ENCODE results near the gene WNT11. TPM values are rescaled to one million over a fixed set of nuclear protein-coding genes. Genes with fewer than 3 reads are reported as not detected.

Gene WNT11
- total RNA-seq, 4 donors from 2014 or later, result 20.4 to 137 (median 39.1) TPM

- ATAC-seq (ENCODE audit: low FRiP score) (no peak), DNase-seq (ENCODE audit: low spot score) (no peak)
These were observed 22.5 kb upstream of the WNT11 start for GRCh38 chr11:76228875-76229149.

GRCh38 chr11:76228071-76228874 lies 22.0 kb upstream of the WNT11 start:
- ATAC-seq (ENCODE audit: low FRiP score) (no peak), DNase-seq (ENCODE audit: low spot score) (no peak)
- no peak for TF ChIP-seq CTCF (IDR thresholded peaks at IDR 0.05)

More at GRCh38 chr11:76228875-76229149, 22.5 kb upstream of the WNT11 start:
- no peak for TF ChIP-seq CTCF (IDR thresholded peaks at IDR 0.05)

GRCh38 chr11:76226626-76227025 lies 20.3 kb upstream of the WNT11 start:
- TF ChIP-seq CTCF (IDR thresholded peaks at IDR 0.05), result no peak
- no peak for ATAC-seq (ENCODE audit: low FRiP score)

GRCh38 chr11:76225122-76225611 lies 18.9 kb upstream of the WNT11 start:
- no peak for TF ChIP-seq CTCF (IDR thresholded peaks at IDR 0.05)
- DNase-seq (ENCODE audit: low spot score) (no peak), ATAC-seq (ENCODE audit: low FRiP score) (peak; percentile 62)

More at GRCh38 chr11:76226626-76227025, 20.3 kb upstream of the WNT11 start:
- DNase-seq (ENCODE audit: low spot score), result no peak

- DNase-seq (ENCODE audit: low spot score), result no peak
- no peak for ATAC-seq (ENCODE audit: low FRiP score)
- TF ChIP-seq CTCF (IDR thresholded peaks at IDR 0.05), result no peak
These were observed 18.3 kb upstream of the WNT11 start for GRCh38 chr11:76224461-76225121.

GRCh38 chr11:76221365-76221764 lies 15.1 kb upstream of the WNT11 start:
- DNase-seq (ENCODE audit: low spot score) (no peak), ATAC-seq (ENCODE audit: low FRiP score) (no peak)
- no peak for TF ChIP-seq CTCF (IDR thresholded peaks at IDR 0.05)

Data from omental fat pad (tissue), 4 donors.